SK-N-SH treated with all-trans-retinoic acid at 6 μM for 48 hours (cell line): Measurements from ENCODE around the gene SUSD4.

Source experiments
- ARNTL ChIP-seq: fragments of 450-650 bp; formaldehyde crosslinking; IDR thresholded peaks from 2 replicates; pipeline ENCODE4 v1.5.0; 2020; ENCODE audit warnings: low read depth, mild to moderate bottlenecking, moderate library complexity, borderline replicate concordance
- GLIS3 ChIP-seq: fragments of 250-450 bp; sonication (Bioruptor Pico); IDR thresholded peaks from 2 replicates; pipeline ENCODE4 v1.5.0; 2020; ENCODE audit warnings: mild to moderate bottlenecking, moderate library complexity
- ISL1 ChIP-seq: fragments of 250-450 bp; sonication (Bioruptor Pico); IDR thresholded peaks from 2 replicates; pipeline ENCODE4 v2.1.2; 2022; ENCODE audit warnings: mild to moderate bottlenecking, moderate library complexity
- POU6F1 ChIP-seq: fragments of 250-450 bp; sonication (Bioruptor Pico); IDR thresholded peaks from 2 replicates; pipeline ENCODE4 v1.8.0; 2021; ENCODE audit warnings: low read depth, mild to moderate bottlenecking, moderate library complexity, borderline replicate concordance
- RARB ChIP-seq: fragments of 250-450 bp; sonication (Bioruptor Pico); IDR thresholded peaks from 2 replicates; pipeline ENCODE4 v1.8.0; 2021; ENCODE audit warnings: mild to moderate bottlenecking, moderate library complexity
- SNAI2 ChIP-seq: fragments of 250-450 bp; sonication (Bioruptor Pico); IDR thresholded peaks from 2 replicates; pipeline ENCODE4 v1.5.0; 2020; ENCODE audit warnings: mild to moderate bottlenecking, moderate library complexity
- TCF4 ChIP-seq: fragments of 250-450 bp; sonication (Bioruptor Pico); IDR thresholded peaks from 2 replicates; pipeline ENCODE4 v1.8.0; 2021; ENCODE audit warnings: mild to moderate bottlenecking, moderate library complexity, borderline replicate concordance
- ZFP3 ChIP-seq: fragments of 250-450 bp; sonication (Bioruptor Pico); IDR thresholded peaks from 2 replicates; pipeline ENCODE4 v1.5.0; 2020; ENCODE audit warnings: mild to moderate bottlenecking, moderate library complexity
- ZNF8 ChIP-seq: fragments of 450-650 bp; formaldehyde crosslinking; IDR thresholded peaks from 2 replicates; pipeline ENCODE4 v1.5.0; 2020; ENCODE audit warnings: mild to moderate bottlenecking, moderate library complexity
- TF ChIP-seq, protein P1 (sequence below): fragments of 250-450 bp; sonication (Bioruptor Pico); IDR thresholded peaks from 2 replicates; pipeline ENCODE4 v1.5.1; 2021; ENCODE audit warnings: mild to moderate bottlenecking, moderate library complexity

DNA sequence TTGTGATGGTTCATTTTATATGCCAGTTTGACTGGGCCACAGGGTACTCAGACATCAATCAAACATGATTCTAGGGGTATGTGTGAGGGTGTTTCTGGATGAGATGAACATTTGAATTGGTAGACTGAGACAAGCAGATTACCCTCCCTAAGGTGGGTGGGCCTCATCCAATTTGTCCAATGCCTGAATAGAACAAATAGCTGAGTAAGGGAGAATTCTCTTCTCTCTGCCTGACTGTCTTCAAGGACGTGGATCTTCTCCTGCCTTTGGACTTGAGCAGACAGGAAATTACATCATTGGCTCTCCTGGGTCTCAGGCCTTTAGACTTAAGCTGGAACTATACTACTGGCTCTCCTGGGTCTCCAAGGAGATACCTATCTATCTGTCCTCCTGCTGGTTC lies 64.4 kb downstream of the SUSD4 start:
- TF ChIP-seq ARNTL (no peak), ZFP3 (no peak), ZNF8 (CRISPR knock-in tag) (no peak), TCF4 (CRISPR knock-in tag) (no peak), SNAI2 (CRISPR knock-in tag) (no peak), RARB (CRISPR knock-in tag) (no peak), GLIS3 (CRISPR knock-in tag) (no peak), ISL1 (CRISPR knock-in tag) (no peak), POU6F1 (CRISPR knock-in tag) (no peak)
- TF ChIP-seq, protein P1, sequence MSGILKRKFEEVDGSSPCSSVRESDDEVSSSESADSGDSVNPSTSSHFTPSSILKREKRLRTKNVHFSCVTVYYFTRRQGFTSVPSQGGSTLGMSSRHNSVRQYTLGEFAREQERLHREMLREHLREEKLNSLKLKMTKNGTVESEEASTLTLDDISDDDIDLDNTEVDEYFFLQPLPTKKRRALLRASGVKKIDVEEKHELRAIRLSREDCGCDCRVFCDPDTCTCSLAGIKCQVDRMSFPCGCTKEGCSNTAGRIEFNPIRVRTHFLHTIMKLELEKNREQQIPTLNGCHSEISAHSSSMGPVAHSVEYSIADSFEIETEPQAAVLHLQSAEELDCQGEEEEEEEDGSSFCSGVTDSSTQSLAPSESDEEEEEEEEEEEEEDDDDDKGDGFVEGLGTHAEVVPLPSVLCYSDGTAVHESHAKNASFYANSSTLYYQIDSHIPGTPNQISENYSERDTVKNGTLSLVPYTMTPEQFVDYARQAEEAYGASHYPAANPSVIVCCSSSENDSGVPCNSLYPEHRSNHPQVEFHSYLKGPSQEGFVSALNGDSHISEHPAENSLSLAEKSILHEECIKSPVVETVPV (CRISPR knock-in tag): no peak
